ENCODE data around the gene ZMYND10. TPM values are rescaled to one million over a fixed set of nuclear protein-coding genes. Genes with fewer than 3 reads are reported as not detected.

Gene ZMYND10
- total RNA-seq, 1 donor, result 2.9 TPM

- DNase-seq (ENCODE audit: insufficient read length, low spot score, missing footprints), result no peak
- H3K4me3 ChIP-seq (ENCODE audit: insufficient read depth, low read length), result no peak overlapping the region
- TF ChIP-seq CTCF (IDR thresholded peaks at IDR 0.05; ENCODE audit: extremely low read depth, low read depth, low read length), result no peak
- no peak overlapping the region for H2AFZ ChIP-seq (ENCODE audit: low read length)
- H3K79me2 ChIP-seq (ENCODE audit: insufficient read depth, low read length), result peaks cover 16% of the 10 kb centered on the region
- H3K4me1 ChIP-seq (ENCODE audit: insufficient read depth, low read length), result peaks cover 26% of the 10 kb centered on the region
- H3K27me3 ChIP-seq (ENCODE audit: insufficient read depth, low read length), result no peaks in the 10 kb centered on the region
- no peaks in the 10 kb centered on the region for H3K36me3 ChIP-seq (ENCODE audit: insufficient read depth, low read length)
- no peaks in the 10 kb centered on the region for H3K9me3 ChIP-seq (ENCODE audit: low read depth, low read length)
- H3K4me2 ChIP-seq (ENCODE audit: insufficient read depth, low read length), result no peak overlapping the region
- H4K20me1 ChIP-seq (ENCODE audit: insufficient read depth, low read length), result no peaks in the 10 kb centered on the region
- H3K27ac ChIP-seq (ENCODE audit: low read depth, low read length), result no peak overlapping the region
These were observed 48.7 kb downstream of the ZMYND10 start for GRCh38 chr3:50296721-50297383.

- H3K27me3 ChIP-seq (ENCODE audit: insufficient read depth, low read length), result no peaks in the 10 kb centered on the region
- no peak overlapping the region for H3K4me2 ChIP-seq (ENCODE audit: insufficient read depth, low read length)
- H2AFZ ChIP-seq (ENCODE audit: low read length), result no peak overlapping the region
- no peak overlapping the region for H3K27ac ChIP-seq (ENCODE audit: low read depth, low read length)
- H3K79me2 ChIP-seq (ENCODE audit: insufficient read depth, low read length), result peaks cover 26% of the 10 kb centered on the region
- no peak for DNase-seq (ENCODE audit: insufficient read length, low spot score, missing footprints)
- H4K20me1 ChIP-seq (ENCODE audit: insufficient read depth, low read length), result no peaks in the 10 kb centered on the region
- no peaks in the 10 kb centered on the region for H3K36me3 ChIP-seq (ENCODE audit: insufficient read depth, low read length)
- no peak for TF ChIP-seq CTCF (IDR thresholded peaks at IDR 0.05; ENCODE audit: extremely low read depth, low read depth, low read length)
- no peaks in the 10 kb centered on the region for H3K9me3 ChIP-seq (ENCODE audit: low read depth, low read length)
- no peak overlapping the region for H3K4me3 ChIP-seq (ENCODE audit: insufficient read depth, low read length)
- H3K4me1 ChIP-seq (ENCODE audit: insufficient read depth, low read length), result peaks cover 35% of the 10 kb centered on the region
These were observed 49.7 kb downstream of the ZMYND10 start for GRCh38 chr3:50295553-50296431.

GRCh38 chr3:50294492-50295403, 50.8 kb downstream of the ZMYND10 start:
- TF ChIP-seq CTCF (IDR thresholded peaks at IDR 0.05; ENCODE audit: extremely low read depth, low read depth, low read length), result no peak
- Histone ChIP-seq H3K27me3 (ENCODE audit: insufficient read depth, low read length) (no peaks in the 10 kb centered on the region), H3K9me3 (ENCODE audit: low read depth, low read length) (no peaks in the 10 kb centered on the region), H3K79me2 (ENCODE audit: insufficient read depth, low read length) (peaks cover 36% of the 10 kb centered on the region), H3K27ac (ENCODE audit: low read depth, low read length) (no peak overlapping the region), H3K36me3 (ENCODE audit: insufficient read depth, low read length) (peaks cover 9% of the 10 kb centered on the region), H2AFZ (ENCODE audit: low read length) (no peak overlapping the region), H3K4me3 (ENCODE audit: insufficient read depth, low read length) (no peak overlapping the region), H3K4me1 (ENCODE audit: insufficient read depth, low read length) (peaks cover 26% of the 10 kb centered on the region), H3K4me2 (ENCODE audit: insufficient read depth, low read length) (no peak overlapping the region), H4K20me1 (ENCODE audit: insufficient read depth, low read length) (no peaks in the 10 kb centered on the region)
- no peak for DNase-seq (ENCODE audit: insufficient read length, low spot score, missing footprints)
